SKM-1 treated with dmso at 0.1 percent for 144 hours (cell line): ENCODE measurements around the gene DPP7.
"Not testable (repeated sequence)": the region's sequence is repeated elsewhere in the genome, so short reads cannot be mapped to it uniquely, and the experiment has no call there.

Experiments
- DNase-seq: peaks from one replicate; lab custom pipeline; 2025; ENCODE audit not compliant: unreplicated experiment; lab: John Stamatoyannopoulos, UW

The DPP7 gene

DNA sequence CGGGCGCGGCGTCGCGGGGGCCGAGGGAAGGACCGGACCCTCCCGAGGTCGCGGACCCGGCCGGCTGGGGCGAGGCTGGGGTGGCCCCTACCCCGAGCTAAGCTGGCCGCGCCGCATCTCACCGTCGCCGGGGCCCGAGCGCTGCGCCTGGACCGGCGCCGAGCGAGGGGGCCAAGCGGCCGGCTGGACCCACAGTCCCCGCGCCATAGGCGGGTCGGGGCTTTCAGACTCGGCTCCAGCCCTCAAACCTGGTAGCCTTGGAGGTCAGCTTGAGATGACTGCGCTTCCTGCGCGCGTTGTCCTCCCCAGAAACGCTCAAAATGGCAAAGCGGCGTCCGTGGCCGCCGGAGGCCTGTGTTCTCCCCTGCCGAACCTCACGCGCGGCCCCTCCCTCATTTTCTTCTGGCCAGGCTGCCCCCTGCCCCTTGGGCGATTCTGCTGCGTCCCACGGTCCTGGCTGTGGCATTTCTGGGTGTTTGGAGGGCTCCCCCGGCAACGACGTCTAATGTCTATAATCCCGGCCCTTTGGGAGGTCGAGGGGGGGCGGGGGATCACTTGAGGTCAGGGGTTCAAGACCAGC is 15.7 kb upstream of the DPP7 start:
- DNase-seq = no peak

DNA sequence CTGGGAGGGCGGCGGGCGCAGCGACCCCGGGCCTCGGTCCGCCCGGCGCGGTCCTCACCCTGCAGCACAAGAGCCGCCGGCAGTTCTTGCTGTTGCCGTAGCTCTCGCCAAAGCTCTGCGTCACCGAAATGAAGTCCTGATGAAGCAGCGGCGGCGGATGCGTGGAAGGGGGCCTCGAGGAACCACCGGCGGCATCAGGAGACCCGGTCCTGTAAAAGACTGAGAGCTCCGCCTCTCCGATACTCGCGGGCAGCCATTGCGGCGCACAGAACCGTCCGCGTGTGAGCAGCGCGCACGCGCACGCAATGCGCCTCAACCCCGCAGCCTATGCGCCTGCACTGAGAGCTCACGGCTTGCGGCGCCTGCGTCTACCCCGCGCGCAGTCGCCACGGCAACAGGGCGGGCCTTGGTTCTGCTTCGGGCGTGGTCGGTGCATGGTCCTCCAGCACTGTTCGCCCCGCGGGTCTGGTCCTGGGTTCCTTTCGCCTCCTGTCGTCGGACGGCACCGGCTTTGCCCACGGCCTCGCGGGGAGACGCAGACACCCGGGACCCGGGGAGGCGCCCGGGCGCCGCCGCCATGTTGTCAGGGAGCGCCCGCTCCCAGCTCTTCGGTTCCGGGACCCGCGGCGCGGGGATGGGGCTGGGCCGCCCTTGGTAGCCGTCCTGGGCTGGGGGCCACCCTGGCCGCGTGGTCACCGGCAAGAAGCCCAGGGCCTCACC is 15.1 kb upstream of the DPP7 start:
- peak; percentile 93 for DNase-seq

DNA sequence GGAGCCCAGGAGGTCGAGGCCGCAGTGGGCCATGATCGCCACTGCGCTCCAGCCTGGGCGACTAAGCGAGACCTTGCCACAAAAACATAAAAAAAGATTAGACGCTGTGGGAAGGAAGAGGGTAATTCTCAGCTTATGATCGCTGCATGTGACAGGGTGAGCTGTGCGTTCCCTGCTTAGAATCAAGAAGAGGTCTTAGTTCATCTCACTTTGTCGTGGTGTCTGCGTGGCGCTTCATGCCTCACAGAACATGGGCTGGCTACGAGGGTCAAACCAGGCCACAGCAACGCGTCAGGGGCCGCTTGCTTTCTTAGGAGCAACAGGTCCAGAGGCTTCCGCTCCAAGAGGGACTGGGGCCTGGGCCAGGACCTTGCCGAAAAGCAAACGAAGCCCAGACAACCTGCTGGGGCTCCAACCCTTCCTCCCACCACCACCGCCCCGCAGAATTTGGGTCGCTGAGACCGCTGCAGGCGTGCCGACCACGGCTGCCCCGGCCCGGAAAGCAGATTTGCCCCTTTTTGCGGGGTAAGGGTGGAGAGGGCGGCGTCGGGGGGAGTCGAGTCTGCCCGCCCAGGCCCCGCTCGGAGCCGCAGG is 14.4 kb upstream of the DPP7 start:
- DNase-seq = no peak

DNA sequence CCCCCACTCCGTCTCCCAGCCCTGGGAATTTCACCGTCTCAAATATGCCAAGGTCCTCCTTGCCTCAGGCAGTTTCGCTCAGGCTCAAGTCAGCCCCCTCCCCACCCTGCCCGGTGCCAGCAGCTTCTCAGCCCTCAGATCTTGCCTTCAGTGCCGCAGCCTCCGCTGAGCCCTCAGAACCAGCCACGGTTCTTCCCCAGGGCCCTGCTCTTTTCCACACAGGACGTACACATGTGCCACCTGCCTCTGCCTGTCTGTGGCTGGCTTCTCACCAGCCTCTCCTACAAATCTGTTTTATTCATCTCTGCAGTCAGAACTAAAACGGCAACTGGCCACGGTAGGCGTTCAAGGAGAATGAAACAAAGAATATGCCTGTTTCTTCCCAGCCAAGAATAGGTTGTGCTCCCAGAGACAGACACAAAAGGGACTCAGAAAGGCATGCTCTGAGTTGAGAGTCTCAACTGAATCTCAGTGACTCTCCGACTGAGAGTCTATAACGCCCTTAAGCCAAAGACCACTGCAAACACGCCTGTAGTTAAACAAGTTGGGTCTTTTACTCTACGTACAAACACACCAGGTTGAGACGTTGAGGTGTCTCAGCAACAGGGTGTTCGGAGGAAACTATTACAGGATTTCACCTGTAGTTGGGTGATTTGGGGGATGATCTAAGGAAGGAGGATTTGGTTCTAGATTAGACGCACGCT is 13.8 kb upstream of the DPP7 start:
- DNase-seq = no peak

DNA sequence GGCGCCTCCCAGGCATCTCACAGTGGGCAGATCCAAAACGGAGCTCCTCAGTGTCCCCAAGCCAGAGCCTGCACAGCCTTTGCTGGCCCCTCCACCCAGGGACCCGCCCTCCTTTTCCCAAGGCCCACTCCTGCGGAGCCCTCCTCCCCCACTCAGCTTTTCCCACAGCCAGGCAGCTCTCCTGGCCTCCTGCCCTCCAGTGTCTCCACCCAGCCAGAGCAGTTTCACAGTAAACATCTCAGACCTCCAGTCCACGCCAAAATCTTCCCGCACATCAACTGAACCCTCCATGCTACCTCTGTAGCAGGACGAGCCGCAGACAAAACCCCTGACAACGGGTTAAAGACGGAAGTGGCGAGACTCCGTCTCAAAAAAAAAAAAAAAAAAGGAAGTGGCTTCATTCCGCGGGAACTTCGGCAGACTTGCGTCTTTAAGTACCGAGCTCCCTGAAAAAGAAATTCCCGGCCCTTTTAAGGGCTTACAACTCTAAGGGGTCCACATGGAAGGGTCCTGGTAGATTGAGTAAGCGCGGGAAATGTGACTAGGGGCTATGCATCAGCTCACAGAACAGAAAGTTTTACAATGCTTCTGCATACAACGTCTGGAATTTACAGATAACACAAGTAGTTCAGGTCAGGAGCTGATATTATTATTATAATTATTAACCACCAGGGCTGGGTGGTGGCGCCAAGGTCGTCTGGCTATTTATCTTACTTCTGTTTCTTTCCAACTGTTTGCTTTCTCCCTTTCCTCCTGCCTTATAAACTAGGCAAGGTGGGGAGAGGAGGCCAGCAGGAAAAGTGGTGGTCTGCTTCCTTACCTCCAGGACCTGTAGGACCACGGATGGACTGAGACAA is 13.0 kb upstream of the DPP7 start:
- DNase-seq = peak; percentile 59

DNA sequence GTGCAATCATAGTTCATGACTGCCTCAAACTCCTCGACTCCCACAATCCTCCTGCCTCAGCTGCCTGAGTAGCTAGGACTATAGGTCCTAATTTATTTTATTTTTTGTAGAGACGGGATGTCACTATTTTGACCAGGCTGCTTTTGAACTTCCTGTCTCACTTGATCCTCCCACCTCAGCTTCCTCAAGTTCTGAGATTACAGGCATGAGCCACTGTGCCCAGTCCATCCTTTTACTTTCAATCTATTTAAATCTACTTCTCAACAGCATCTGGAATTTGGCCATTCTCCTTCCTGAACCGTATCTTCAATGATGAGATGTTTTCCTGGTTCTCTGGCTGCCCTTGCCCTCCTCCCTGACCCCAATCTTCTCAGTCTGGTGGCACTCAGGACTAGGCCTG is 12.3 kb upstream of the DPP7 start:
- DNase-seq = peak; percentile 28

DNA sequence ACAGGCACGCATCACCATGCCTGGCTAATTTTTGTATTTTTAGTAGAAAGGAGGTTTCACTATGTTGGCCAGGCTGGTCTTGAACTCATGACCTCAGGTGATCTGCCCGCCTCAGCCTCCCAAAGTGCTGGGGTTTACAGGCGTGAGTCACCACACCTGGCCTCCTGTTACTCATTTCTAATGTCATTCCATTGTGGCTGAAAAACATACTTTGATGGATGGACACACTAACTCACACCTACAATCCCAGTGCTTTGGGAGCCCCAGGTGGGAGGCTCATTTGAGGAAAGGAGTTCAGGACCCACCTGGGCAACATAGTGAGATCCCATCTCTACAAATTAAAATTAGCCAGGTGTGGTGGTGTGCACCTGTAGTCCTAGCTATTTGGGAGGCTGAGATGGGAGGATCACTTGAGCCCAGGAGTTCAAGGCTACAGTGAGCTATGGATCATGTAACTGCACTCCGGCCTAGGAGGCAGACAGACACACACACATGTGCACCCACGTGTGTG is 9.5 kb upstream of the DPP7 start:
- DNase-seq = not testable (repeated sequence)

DNA sequence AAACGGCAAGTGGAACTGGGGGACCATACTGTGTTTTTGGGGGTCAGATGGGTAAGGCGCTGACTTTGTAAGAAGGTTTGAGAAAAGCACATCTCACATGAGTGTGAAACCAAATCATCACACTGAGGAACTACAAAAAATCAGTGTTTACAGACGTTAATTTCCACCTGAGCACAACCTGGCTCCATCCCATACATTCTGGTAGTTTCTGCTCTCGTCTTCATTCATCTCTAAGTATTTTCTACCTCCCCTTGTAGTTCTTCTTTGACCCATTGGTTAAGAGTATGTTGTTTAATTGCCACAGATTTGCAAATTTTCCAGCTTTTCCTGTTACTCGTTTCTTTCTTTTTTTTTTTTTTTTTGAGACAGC is 8.9 kb upstream of the DPP7 start:
- DNase-seq = no peak

DNA sequence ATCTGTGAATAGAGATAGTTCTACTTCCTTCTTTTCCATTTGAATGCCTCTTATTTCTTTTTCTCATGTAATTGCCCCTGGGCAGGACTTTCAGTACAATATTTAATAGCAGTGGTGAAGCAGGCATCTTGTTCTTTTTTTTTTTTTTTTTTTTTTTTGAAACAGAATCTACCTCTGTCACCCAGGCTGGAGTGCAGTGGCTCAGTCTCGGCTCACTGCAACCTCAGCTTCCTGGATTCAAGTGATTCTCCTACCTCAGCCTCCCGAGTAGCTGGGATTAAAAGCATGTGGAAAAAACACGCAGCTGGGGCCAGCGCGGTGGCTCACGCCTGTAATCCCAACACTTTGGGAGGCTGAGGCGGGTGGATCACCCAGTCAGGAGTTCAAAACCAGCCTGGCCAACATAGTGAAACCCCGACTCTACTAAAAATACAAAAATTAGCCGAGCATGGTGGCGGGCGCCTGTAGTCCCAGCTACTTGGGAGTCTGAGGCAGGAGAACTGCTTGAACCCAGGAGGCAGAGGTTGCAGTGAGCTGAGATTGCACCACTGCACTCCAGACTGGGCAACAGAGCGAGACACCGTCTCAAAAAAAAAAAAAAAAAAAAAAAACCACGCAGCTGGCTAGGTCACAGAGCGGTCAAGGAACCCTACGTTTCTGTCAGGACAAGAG is 8.4 kb upstream of the DPP7 start:
- not testable (repeated sequence) for DNase-seq

DNA sequence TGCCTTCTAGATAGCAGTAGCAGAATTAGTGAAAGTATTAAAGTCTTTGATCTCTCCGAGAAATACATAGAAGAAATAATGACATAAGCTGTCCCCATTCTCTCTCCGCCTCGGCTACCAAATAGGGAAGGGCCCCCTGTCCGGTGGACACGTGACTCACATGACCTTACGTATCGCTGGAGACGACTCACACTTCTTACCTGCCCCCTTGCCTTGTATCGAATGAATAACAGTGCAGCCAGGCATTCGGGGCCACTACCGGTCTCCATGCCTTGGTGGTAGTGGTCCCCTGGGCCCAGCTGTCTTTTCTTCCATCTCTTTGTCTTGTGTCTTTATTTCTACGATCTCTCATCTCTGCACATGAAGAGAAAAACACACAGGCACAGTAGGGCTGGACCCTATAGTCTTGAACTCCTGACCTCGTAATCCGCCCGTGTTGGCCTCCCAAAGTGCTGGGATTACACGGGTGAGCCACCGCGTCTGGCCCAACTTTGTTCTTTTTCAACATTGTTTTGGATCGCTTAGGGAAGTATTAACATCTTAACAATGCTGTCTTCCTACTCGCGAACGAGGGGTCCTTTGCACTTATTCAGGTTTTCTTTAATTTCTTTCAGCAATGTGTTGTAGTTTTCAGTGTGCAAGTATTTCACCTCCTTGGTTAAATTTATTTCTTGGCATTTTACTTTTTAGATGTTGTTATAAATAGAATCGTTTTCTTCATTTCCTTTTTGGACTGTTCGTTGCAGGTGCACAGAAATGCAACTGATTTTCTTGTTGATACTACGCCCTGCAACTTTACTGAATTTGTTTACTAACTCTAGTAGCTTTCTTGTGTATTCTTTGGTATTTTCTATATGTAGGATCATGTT is 7.6 kb upstream of the DPP7 start:
- DNase-seq = not testable (repeated sequence)

DNA sequence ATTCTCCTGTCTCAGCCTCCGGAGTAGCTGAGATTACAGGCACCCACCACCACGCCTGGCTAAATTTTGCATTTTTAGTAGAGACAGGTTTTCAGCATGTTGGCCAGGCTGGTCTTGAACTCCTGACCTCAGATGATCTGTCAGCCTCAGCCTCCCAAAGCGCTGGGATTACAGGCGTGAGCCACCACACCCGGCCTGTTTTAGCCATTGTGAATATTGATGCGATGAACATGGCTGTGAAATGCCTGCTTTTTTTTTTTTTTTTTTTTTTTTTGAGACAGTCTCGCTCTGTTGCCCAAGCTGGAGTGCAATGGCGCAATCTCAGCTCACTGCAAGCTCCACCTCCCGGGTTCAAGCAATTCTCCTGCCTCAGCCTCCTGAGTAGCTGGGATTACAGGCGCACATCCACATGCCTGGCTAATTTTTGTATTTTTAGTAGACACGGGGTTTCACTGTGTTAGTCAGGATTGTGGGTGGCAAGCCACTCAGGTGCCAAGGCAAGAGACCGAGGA is 3.6 kb upstream of the DPP7 start:
- not testable (repeated sequence) for DNase-seq

DNA sequence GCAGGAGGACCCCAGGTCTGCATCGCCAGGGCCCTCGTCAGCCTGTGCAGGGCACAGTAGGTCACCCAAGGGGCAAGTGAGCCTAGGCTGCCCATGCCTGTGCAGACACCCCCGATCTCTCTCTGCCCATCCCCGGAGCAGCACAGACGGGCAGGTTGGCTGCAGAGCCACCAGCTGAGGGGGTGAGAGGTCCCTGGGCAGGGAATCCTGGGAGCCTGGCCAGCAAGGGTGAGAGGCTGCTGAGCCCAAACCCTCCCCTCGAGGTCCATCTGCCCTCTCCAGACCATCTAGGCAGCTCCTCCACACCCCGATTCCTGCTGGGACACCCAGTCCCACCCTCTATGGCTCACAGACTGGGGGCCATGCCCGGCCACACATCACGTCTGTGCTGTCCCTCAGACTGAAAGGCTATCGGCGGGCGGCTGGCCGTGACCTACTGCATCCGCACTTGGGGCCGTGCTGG is 2.8 kb upstream of the DPP7 start:
- DNase-seq = no peak

DNA sequence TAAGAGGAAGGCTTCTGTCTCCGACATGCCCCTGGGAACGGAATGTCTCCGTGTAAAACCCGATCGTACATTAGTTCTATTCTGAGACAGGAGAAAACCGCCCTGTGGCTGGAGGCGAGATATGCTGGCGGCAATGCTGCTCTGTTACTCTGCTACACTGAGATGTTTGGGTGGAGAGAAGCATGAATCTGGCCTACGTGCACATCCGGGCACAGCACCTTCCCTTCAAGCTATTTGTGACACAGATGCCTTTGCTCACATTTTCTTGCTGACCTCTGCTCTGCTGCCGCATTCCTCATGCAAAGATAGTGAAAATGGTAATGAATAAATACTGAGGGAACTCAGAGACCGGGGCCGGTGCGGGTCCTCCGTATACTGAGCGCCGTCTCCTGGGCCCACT is 2.2 kb upstream of the DPP7 start:
- no peak for DNase-seq

DNA sequence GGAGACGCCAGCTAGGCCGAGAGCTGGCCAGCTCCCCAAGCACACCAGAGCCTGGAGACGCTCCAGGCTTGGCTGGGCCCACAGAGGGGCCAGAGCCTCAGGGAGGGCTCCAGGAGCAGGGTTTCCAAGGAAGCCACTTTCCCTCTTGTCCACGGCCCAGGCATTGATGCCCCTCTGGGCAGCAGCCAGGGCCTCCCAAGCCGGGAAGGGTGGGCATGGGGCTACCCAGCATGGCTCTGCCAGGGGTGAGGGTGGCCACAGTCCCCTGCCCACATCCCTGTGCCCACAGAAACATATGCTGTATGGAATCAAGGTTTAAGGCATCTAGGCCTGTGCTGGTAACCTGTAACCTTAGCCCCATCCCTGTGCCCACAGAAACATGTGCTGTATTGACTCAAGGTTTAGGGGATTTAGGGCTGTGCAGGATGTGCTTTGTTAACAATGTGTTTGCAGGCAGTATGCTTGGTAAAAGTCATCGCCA is 1.5 kb upstream of the DPP7 start:
- no peak for DNase-seq

DNA sequence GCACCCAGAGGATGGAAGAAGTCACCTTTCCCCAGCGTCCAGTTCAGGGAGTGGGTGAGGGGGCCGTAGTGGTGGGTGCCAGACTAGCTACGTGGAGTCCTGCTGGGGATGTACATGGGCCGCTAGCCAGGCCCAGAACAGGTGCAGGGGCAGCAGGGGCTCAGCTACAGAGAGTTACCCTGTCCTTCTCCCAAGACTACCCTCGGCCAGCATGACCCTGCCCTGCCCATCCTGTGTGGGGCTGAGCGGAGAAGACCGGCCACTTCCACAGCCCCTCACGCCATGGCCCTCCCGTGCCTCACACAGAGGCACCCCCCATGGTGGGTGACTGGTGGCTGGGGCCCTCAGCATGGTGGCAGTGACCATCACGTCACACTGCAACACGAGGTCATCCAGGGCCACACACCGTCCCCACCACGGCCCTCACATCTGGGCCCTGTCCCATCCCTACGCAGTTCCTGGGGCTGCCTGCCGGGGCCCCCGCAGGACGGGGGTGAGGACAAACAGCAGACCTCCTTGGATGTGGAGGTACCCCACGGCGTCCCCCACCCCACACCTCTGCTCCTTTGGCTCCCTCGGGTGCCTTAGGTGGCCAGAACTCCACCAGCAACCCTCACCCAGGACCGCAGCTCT is 977 bp upstream of the DPP7 start:
- DNase-seq = no peak

DNA sequence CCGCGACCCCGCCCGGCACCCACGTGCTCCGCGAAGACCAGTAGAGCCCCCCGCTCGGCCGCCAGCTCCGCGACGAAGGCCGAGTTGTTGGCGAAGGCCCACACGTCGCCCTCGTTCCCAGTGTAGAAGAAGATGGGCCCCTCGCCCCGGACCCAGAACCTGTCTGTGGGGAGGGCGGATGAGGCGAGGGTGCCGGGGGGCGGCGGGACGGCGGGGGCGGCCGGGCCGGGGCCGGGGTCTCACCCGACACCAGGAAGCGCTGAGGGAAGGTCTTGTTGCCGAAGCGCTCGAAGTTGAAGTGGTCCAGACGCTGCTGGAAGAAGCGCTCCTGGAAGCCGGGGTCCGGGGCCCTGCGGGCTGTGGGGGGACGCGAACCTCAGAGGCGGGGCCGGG is 317 bp downstream of the DPP7 start:
- no peak for DNase-seq

DNA sequence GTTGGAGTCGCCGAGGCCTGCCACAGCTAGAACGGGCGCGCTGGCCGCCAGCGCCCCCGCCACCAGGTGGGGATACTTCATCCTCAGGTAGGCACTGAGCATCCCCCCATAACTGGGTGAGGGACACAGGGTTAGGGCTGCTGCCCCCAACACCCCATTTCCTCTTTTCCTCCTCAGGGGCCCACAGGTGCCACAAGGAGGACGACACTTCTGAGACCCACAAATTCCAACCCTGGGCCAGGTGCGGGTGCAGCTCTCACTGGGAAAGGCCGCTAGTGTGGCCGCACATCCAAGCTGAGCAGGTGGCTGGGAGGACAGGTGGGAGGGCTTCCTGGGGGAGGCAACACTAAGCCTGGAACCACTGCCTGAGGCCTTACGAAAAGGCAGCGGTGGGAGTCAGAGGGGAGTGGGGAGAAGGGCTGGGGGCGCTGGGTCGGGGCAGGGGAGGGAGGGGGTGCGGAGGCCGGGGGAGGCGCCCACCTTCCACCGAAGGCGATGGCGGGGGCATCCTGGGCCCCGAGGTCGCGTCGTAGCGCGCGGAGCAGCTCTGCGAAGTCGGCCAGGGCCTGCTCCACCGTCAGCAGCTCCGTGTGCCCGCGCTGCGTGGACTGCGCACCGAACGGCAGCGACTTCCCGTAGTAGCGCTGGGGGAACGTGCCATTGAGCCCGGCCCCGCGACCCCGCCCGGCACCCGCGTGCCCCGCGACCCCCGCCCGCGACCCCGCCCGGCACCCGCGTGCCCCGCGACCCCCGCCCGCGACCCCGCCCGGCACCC is 961 bp downstream of the DPP7 start:
- no peak for DNase-seq
